Measurements from ENCODE around the gene NHERF2.
"Not testable (repeated sequence)": the region's sequence is repeated elsewhere in the genome, so short reads cannot be mapped to it uniquely, and the experiment has no call there.

NHERF2 gene

DNA sequence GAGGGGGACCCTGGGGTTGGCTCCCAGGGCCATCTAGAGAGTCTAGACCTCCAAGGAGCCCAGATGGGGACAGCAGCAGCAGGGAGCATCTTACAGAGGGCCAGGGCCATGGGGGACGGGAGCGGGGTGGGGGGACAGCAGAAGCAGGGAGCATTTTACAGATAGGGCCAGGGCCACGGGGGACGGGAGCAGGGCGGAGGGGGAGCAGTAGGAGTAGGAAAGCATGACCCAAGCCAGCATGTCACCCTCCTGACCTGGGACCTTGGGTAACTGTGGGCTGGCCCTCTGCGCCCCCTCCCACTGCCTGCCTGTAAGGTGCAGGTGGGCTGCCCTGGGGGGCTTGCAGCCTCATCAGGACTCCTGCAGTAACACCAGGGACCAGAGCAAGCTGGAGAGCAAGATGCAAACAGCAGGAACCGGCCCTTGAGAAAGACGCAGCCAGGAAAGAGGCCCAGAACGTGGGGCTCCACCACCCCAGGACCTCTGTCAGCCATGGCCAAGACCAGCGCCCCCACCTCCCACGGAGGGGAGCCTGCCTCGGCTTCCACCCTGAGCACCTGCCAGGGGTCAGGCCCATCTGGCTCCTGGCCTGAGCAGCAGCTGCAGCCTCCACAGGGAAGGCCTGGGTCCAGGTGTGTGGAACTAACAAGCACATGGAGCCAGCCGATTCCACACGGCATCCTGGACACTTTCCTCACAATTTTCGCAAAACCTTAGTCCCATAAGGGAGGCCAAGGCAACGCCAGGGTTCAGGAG lies 19.4 kb upstream of the NHERF2 start:
- DNase-seq (ENCODE audit: low read depth), result no peak

DNA sequence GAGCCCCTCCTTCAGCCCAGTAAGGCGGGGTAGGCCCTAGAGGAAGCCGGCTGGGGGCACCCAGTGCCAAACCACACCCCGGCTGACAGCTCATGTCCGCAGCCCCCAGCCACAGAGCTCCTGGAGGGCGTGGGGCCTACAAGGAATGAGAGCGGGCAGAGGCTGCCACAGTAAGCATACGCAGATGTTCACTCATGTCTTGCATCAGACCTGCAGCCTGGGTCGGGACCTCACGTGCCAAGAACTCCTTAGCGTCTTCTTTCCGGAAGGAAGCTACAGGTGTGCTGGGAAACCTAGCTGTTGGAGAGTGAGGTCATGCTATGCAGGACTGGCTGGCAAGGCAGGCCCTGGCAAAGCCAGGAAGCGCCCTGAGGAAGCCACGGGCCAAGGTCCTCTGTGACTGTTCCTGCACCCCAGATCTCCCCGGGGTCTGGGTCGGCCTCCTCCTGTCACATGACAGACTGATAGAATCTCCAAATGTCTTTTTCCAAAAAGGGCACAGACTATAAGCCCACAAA lies 18.6 kb upstream of the NHERF2 start:
- no peak for DNase-seq (ENCODE audit: low read depth)

DNA sequence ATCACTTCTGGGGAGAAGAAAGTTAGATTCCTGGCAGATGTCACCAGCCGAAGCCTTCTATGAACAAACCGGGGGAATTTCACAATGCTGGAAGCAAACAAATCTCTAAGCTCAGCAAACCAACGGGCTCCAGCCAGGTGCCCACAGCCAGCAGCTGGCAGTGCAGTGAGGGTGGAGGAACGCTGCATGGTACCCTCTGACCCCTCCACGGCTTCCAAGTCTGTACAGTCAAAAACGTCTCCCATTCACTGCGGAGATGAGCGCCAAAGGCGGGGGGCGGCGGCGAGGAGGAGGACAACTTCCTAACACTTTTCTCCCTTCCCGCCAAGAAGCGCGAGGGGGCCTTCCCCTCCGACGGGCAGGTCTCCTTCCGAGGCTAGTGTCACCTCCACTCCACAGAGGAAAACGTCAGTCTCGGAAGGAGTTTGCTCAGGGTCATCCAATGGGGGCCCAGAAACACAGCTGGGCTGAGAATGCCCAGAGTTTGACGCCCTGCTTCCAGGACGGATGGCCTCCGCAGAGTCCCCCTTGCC lies 18.0 kb upstream of the NHERF2 start:
- no peak for DNase-seq (ENCODE audit: low read depth)

DNA sequence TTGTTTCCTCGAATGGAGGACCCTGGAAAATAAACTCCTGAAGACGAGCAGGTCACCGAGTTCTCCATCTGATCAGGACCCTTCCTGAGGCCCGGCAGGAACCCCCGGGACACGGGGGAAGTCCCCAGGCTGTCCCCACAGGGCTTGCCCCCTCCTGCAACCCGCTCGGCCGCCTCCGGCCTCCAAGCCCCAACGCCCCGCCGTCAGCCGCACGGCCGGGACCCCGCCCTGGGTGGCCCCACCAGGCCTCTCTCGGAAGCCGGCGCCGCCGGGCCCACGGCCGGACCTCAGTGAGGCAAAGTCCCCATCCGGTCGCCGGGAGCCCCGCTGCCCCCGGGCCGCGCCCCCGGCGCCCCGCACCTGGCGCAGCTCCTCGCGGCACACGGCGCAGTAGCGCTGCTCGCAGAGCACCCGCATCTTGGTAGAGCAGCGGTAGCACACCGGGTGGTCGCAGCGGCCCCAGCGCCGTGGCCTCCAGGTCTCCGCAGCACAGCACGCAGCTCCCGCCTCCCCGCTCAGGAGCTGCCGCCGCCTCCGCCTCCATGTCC lies 17.5 kb upstream of the NHERF2 start:
- DNase-seq (ENCODE audit: low read depth), result no peak

DNA sequence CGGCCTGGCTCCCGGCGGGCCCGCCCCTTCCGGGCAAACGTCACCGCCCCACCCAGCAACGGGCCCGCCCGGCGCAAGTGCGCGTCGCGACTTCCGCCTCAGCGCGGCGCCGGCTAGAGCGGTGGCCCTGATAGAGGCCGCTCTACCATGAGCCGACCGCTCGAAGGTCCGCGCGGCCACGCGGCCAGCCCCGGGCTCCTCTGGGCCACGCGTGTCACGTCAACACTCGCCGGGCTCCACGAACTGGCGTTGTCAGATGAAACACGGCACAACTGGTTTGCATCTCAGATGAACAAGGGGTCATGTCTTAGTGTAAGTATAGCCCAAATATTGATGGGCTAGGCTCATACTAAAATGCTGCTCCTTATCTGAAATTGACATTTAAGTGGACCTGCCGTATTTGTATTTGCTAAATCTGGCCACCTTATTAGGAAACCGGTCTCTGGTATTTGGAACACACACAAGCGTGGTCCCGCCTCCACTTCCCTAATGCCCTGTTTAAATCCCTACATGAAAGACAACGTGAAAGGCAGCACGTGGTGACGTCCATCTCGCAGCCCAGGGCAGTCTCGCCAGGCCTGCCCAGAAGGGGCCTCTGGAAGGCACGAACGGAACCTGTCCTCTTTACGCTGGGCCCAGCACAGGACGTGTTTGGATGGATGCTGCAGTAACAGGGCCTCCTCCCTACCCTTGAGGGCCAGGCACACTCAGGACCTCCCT lies 16.8 kb upstream of the NHERF2 start, which contains the start of gene ZNF598:
ZNF598 (minus strand) TSS at position 31 of the 720 bp plus-strand sequence.
- DNase-seq (ENCODE audit: low read depth), result peak; percentile 75

DNA sequence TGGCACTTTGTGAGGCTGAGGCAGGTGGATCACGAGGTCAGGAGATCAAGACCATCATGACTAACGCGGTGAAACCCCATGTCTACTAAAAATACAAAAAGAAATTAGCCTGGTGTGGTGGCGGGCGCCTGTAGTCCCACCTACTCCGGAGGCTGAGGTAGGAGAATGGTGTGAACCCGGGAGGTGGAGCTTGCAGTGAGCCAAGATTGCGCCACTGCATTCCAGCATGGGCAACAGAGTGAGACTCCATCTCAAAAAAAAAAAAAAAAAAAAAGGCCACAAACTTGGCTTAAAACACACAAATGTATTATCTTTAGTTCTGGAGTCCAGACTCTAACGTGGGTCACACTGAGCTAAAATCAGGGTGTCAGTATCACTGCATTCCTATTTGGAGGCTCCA lies 15.0 kb upstream of the NHERF2 start:
- not testable (repeated sequence) for DNase-seq (ENCODE audit: low read depth)

DNA sequence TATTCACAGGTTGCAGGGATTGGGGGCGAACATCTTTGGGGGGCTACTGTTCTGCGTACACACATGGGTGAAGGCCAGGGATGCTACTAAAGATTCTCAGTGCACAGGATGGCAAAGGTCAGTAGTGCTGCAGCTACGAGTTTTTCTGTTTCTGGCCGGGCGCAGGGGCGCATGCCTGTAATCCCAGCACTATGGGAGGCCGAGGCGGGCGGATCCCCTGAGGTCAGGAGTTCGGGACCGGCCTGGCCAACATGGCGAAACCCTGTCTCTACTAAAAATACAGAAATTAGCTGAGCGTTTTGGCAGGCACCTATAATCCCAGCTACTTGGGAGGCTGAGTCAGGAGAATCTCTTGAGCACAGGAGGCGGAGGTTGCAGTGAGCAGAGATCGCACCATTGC lies 13.2 kb upstream of the NHERF2 start:
- no peak for DNase-seq (ENCODE audit: low read depth)

DNA sequence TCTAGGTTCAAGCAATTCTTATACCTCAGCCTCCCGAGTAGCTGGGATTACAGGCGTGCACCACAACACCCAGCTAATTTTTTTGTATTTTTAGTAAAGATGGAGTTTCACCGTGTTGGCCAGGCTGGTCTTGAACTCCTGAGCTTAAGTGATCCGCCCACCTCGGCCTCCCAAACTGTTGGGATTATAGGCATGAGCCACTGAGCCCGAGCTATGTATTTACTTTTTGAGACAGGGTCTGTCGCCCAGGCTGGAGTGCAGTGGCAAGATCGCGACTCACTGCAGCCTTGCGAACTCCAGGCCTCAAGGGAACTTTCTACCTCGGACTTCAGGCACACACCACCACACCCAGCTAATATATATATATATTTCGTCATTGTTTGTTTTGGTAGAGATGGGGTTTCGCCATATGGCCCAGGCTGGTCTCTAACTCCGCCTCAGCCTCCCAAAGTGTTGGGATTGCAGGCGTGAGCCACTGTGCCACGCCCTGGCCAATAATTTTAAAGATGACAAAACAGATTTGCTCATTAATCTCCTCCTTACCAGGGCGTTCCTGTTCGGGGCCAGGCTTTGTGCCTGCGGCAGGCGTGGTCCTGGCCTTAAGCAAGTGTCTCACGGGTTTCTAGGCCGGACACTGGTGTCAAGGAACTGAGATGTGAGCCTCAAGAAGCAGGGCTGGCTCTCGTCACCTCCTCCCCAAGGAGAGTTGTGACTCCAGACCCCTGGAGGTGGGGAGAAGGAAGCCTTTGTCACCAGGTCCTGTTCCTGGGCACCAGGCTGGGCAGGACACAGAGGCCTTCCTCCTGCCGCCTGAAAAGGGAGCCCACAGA lies 11.4 kb upstream of the NHERF2 start:
- no peak for DNase-seq (ENCODE audit: low read depth)

DNA sequence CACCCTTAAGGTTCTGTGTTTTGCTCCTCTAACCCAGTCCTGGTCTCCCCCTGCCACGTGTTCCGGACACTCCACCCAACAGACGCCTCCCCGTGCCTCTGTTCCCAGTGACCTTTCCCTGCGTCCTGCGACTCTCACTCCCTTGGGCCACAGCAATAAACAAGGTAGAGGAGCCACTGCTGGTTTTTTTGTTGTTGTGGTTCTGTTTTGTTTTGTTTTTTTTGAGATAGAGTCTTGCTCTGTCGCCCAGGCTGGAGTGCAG lies 10.8 kb upstream of the NHERF2 start:
- no peak for DNase-seq (ENCODE audit: low read depth)

DNA sequence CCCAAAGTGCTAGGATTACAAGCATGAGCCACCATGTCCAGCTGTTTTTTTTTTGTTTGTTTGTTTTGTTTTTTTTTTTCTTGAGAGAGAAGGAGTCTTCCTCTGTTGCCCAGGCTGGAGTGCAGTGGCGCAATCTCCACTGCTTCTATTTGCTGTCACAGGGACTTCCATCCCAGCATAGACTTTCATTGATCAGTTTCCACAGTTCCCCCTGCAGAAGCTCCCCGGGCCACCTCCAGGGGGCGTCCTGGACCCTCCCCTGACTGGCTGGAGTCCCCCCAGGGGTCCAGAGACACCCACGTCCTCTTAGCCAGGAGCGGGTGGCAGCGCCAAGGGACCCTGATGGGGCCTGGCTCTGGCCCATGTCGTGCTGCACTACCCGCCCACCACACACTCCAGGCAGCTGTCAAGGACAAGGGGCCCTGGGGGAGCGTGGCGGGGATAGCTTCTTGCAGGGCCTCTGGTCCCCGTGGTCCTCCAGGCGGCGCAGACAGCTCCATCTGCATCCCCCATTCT lies 10.2 kb upstream of the NHERF2 start:
- no peak for DNase-seq (ENCODE audit: low read depth)

DNA sequence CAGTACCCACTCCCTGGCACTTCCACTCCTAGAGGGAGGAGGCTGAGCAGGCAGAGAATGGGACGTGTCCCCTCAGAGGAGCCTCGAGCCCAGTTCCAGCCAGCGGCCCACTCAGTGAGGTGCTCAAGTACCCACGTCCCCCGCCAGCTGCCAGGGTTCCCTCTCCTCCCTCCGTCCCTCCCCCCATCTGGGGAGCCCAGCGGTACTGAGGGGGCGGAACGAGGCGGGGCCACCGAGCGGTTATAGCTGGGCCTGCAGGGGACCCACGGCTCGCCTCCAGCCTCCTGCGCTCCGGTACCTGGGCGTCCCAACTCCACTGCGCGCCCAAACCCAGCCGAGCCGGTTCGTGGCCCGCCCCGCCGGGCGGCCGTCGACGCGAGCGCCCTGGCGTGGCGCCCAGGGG lies 7.2 kb upstream of the NHERF2 start, which contains the start of gene NPW:
NPW (plus strand) TSS at position 268 of the 403 bp plus-strand sequence.
- DNase-seq (ENCODE audit: low read depth), result no peak

DNA sequence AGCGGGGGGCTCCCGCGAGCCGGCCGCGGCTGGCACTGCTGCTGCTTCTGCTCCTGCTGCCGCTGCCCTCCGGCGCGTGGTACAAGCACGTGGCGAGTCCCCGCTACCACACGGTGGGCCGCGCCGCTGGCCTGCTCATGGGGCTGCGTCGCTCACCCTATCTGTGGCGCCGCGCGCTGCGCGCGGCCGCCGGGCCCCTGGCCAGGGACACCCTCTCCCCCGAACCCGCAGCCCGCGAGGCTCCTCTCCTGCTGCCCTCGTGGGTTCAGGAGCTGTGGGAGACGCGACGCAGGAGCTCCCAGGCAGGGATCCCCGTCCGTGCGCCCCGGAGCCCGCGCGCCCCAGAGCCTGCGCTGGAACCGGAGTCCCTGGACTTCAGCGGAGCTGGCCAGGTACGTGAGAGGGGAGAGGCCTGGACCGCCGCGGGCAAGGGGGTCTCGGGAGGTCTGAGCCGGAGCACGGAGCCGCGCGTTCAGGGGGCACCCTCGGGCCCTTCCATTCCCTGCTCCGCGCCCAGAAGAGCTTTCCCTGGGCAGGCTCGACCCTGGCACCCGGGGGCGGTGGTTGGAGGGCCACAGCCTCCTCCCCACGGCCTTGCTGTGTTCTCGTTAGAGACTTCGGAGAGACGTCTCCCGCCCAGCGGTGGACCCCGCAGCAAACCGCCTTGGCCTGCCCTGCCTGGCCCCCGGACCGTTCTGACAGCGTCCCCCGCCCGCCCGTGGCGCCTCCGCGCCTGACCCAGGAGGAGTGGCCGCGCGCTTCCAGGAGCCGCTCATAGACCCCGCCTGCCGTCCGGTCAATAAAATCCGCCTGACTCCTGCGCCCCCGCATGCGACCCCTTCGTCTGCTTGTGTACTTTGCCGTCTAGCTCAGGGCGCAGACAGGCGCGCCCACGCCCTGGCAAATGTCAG lies 6.5 kb upstream of the NHERF2 start:
- no peak for DNase-seq (ENCODE audit: low read depth)

DNA sequence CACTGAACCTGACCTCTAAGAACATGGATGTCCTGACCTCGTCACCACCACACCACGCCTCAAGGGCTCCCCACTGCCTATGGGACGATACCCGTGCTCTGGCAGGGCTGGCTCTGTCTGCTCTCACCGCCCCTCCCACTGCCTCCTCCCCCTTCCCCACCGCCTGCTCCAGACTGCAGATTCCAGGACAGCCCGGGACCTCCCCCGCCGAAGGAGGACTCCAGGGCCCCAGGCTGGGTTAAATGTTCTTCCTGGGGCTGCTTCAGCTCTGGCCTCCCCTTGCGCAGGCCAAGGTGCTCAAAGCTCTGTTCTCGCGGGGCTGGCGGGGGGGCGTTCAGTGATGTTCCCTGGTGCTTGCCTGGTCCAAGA lies 4.0 kb upstream of the NHERF2 start:
- DNase-seq (ENCODE audit: low read depth), result peak; percentile 17

DNA sequence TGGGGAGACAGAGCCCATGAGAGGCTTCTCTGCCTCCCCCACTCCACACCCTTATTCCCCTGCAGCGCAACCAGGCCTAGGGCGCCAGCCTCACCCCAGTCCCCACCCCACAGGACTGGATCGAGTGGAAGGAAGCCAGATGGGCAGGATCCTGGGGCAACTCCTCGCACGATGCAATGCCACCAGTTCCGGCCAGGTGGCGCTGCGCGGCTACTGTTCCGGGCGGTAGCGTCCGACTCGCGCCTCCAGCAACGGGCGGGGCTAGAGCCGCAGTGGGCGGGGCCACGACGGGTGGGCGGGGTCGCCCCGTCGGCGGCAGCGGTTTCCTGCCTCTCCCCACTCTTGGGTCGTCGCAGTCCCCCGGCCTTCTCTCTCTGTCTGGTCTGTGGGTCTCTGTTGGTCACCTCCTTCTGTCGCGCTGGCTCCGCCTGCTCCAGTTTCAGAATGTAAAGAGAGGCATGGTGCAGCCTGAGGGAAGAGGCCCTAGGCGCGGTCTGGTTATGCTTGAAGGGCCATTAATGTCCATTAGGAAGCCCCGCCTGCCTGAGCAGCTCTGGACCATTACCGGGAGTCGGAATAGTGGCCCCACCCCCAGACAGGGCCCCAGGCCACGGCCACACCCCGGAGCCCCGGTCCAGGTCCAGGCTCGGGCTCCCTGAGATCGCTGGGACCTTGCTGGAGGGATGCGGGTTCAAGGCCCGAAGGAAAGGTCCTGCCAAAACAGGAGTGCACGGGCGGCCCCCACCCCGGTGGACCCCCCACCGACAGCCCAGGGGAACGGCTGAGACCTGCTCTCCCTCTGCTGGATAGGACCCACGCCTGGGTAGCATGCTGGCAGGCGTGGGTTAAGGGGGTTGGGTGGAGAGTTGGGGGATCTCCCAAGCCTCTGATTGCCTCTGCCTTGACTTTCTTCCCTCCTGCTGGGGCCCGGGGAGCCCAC lies 3.3 kb upstream of the NHERF2 start:
- DNase-seq (ENCODE audit: low read depth), result peak; percentile 97

DNA sequence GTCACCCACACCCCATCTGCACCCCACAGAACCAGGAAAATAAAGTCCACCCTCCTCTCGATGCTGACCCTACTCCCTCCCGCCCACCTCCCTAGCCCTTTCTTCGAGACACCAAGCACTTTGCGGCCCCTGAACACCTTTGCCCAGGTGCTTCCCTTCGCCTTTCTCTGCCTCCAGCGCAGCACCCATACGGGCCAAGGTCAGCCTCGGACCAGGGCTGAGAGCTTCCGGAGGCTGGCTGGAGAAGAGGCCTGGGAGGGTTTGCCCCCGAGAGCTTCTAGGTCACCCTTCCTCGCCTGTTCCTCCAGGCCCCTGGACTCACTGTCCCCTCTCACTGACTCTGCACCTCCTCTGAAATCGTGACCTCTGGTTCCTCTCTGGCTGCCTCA lies 2.7 kb upstream of the NHERF2 start:
- DNase-seq (ENCODE audit: low read depth), result no peak

DNA sequence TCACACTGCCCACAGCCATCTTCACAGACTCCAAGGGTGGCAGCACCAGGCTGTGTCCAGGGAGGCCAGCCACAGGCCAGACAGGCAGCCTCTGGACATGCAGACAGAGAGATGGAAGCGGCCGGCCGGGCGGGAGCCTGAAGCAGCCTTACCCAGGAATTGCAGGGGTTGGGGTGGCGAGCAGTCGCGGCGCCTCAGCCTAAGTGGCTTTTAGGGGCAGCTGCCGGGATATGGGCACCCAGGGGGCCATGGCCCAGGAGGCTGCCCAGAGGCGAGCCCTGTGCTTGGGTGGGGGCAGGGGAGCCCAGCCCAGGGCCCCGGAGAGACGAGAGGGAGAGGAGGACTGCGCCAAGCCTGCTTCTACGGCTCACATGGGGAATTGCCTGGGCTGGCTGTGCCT lies 1.5 kb upstream of the NHERF2 start:
- DNase-seq (ENCODE audit: low read depth), result no peak

DNA sequence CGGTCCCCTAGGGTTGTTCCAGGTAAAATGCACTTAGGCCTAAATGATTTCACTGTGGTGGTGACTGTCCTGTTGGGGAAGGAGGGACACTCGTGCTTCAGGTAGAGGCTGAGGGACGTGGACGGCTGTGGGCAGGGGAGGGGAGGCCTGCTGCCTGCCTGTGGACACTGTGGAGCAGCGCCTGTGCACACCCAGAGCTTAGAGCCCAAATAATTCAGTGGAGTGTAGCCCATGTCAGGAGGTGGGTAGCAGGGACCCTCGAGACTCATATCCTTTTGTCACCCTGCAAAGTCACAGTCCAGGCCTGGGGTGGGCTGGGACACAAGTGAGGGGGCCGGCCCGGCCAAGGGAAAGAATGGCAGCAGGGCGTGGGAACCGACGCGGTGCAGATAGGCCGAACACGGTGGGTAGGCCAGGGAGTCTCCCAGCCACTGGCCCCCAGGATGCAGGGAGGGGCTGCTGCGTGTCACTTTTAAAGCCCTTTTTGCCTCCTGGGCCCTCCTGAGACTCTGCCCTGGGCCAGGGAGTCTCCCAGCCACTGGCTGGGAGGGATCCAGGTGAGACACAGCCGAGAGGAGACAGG lies 733 bp upstream of the NHERF2 start:
- DNase-seq (ENCODE audit: low read depth), result no peak

DNA sequence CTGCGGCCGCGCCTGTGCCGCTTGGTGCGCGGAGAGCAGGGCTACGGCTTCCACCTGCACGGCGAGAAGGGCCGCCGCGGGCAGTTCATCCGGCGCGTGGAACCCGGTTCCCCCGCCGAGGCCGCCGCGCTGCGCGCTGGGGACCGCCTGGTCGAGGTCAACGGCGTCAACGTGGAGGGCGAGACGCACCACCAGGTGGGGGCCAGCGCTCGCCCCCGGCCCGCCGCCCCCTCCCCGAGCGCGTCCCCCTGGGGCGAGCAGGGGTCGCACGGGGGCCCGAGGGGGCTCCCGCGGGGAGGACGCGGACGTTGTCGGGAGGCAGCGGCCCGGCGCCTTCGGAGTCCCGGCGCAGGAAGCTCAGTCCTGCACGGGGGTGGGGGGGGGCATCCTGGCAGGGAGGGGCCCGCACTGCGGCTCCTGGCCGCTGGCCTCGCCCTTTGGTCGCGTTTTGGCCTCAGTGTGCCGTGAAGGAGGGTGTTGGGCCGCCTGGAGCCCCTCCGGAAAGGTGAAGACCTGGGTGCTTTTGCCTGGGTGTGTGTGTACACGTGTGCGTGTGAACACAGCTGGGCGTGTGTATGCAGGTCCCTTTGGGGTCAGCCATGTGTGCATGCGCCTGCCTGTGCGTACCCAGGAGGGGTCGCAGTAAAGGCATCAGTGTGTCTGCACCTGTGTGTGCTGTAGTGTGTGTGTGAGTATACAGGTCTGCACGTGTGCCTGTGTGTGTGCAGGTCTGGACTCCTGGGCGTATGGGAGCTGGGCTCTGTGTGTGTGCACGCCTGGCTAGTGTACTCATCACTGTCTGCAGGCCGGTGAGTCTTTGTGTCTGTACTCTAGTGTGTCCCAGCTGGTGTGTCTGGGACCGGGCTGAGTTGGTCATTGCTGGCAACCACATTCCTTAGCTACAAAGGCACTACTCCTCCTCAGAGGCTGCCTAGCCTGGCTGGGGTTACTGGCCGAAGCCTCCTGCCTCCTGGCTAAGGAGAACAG lies 615 bp downstream of the NHERF2 start:
- no peak for DNase-seq (ENCODE audit: low read depth)

Measured in activated T-cell treated with anti-CD3 and anti-CD28 coated beads for 1 hour (primary cell).